ENCODE measurements around the gene ARHGAP22. TPM values are rescaled to one million over a fixed set of nuclear protein-coding genes. Genes with fewer than 3 reads are reported as not detected.

Gene ARHGAP22
- total RNA-seq, 2 donors from 2014 or later: 1.8 to 5.7 TPM

DNA sequence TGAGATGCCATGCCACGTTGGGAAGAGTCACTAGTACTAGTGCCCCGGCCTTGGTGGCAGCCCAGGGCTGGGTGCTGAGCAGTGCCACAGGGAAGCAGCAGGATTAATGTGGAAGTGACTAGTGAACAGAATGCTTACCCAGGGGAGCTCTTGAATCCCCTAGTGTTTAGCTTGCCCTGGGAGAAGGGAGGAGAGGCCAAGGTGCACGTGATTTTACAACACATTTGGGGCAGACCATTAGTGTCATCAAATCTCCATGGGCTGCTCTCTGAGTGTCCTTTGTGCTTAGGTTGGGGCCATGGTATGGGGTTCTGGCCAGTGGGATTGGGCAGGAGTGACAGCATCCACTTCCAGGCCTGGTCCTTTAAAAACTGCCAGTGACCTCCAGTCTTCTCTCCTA is 37.5 kb downstream of the ARHGAP22 start:
- Histone ChIP-seq H3K4me1 (no peaks in the 10 kb centered on the region), H3K27me3 (no peaks in the 10 kb centered on the region), H3K9me3 (no peaks in the 10 kb centered on the region), H3K36me3 (no peaks in the 10 kb centered on the region), H3K27ac (no peak overlapping the region), H3K4me3 (no peak overlapping the region)
- TF ChIP-seq, protein P1, sequence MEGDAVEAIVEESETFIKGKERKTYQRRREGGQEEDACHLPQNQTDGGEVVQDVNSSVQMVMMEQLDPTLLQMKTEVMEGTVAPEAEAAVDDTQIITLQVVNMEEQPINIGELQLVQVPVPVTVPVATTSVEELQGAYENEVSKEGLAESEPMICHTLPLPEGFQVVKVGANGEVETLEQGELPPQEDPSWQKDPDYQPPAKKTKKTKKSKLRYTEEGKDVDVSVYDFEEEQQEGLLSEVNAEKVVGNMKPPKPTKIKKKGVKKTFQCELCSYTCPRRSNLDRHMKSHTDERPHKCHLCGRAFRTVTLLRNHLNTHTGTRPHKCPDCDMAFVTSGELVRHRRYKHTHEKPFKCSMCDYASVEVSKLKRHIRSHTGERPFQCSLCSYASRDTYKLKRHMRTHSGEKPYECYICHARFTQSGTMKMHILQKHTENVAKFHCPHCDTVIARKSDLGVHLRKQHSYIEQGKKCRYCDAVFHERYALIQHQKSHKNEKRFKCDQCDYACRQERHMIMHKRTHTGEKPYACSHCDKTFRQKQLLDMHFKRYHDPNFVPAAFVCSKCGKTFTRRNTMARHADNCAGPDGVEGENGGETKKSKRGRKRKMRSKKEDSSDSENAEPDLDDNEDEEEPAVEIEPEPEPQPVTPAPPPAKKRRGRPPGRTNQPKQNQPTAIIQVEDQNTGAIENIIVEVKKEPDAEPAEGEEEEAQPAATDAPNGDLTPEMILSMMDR (IDR thresholded peaks at IDR 0.05): no peak
- no peak for DNase-seq (ENCODE audit: low spot score)

GRCh38 chr10:48564466-48565160 is 40.3 kb downstream of the ARHGAP22 start:
- no peaks in the 10 kb centered on the region for H3K27me3 ChIP-seq
- no peak overlapping the region for H3K27ac ChIP-seq
- H3K9me3 ChIP-seq: no peaks in the 10 kb centered on the region
- no peak overlapping the region for H3K4me3 ChIP-seq
- H3K4me1 ChIP-seq: no peaks in the 10 kb centered on the region
- H3K36me3 ChIP-seq: no peaks in the 10 kb centered on the region
- TF ChIP-seq, protein P1 (IDR thresholded peaks at IDR 0.05): no peak
- no peak for DNase-seq (ENCODE audit: low spot score)

DNA sequence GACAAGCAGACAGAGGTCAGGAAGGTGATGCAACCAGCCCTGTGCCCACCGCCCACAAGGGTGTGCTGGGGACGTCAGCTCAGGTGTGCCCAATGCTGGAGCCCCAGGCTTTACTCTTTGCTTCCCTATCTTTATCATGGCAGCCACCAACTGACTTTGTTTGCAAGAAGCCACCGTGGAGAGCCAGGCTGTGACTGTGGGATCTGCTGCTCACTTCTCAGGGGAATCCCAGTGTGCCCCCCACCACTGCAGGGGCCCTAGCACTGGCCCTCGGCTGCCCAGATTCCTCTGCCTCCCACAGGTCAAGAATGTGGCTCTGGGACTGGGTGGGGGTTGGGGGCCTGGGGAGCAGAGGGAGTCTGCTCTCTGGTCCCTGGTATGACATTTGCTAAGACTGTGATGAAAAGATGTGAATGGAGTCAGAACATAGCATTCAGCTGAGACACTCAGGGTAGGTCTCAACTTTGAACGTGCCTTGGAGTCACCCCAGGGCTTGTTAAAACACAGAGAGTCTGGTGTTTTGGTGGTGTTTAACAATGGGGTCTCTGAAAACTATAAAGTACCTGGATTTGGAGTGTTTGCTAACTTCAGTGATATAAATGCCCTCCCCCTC is 47.3 kb downstream of the ARHGAP22 start:
- TF ChIP-seq, protein P1 (IDR thresholded peaks at IDR 0.05): no peak
- H3K4me1 ChIP-seq: peaks cover 0 to 5% of the 10 kb centered on the region in 2 donors
- no peak overlapping the region for H3K27ac ChIP-seq
- H3K36me3 ChIP-seq: no peaks in the 10 kb centered on the region
- no peaks in the 10 kb centered on the region for H3K27me3 ChIP-seq
- H3K9me3 ChIP-seq: no peaks in the 10 kb centered on the region
- DNase-seq (ENCODE audit: low spot score): no peak
- H3K4me3 ChIP-seq: no peak overlapping the region

DNA sequence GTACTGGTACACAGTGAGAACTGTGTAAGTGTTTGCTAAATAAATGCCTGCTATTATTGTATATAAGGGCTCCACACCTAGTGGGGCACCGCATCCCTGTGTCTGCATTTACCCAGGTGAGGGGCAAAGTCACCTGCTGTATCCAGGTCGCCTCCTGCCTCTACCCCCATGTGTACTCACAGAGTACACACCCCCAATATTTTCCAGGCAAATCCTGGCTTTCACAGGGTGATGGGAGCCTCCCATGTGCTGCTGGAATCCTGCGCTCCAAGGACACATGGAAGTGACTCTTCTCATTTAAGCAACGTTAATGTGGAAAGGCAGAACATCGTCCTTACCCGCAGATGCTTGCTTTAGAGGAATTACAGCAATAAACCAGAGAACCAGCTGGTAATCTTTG is 48.2 kb downstream of the ARHGAP22 start:
- Histone ChIP-seq H3K27ac (no peak overlapping the region), H3K4me3 (no peak overlapping the region), H3K27me3 (no peaks in the 10 kb centered on the region), H3K4me1 (peaks cover 0 to 13% of the 10 kb centered on the region in 2 donors), H3K9me3 (no peaks in the 10 kb centered on the region), H3K36me3 (no peaks in the 10 kb centered on the region)
- no peak for DNase-seq (ENCODE audit: low spot score)
- TF ChIP-seq, protein P1 (IDR thresholded peaks at IDR 0.05): no peak

GRCh38 chr10:48556065-48556464 is 48.8 kb downstream of the ARHGAP22 start:
- DNase-seq (ENCODE audit: low spot score): no peak
- no peak overlapping the region for H3K4me3 ChIP-seq
- TF ChIP-seq, protein P1 (IDR thresholded peaks at IDR 0.05): no peak
- H3K4me1 ChIP-seq: peaks cover 0 to 14% of the 10 kb centered on the region in 2 donors
- H3K36me3 ChIP-seq: no peaks in the 10 kb centered on the region
- no peaks in the 10 kb centered on the region for H3K9me3 ChIP-seq
- no peaks in the 10 kb centered on the region for H3K27me3 ChIP-seq
- no peak overlapping the region for H3K27ac ChIP-seq

Measured in right atrium auricular region (tissue), 2 donors.